ENCODE results near the gene FAF2.
"Not testable (repeated sequence)": the region's sequence is repeated elsewhere in the genome, so short reads cannot be mapped to it uniquely, and the experiment has no call there.

Gene FAF2

GRCh38 chr5:176436656-176437055 is 11.5 kb upstream of the FAF2 start:
- H3K27ac ChIP-seq: no peak overlapping the region
- no peak for TF ChIP-seq CTCF (conservative IDR thresholded peaks at IDR 0.05)
- no peak for TF ChIP-seq ZFX (IDR thresholded peaks at IDR 0.05)

GRCh38 chr5:176438959-176439757 is 9.0 kb upstream of the FAF2 start:
- TF ChIP-seq ZFX (IDR thresholded peaks at IDR 0.05): no peak
- no peak for TF ChIP-seq CTCF (conservative IDR thresholded peaks at IDR 0.05)
- H3K27ac ChIP-seq: no peak overlapping the region

- H3K27ac ChIP-seq: no peak overlapping the region
Observed at GRCh38 chr5:176440927-176441706, 7.1 kb upstream of the FAF2 start.

GRCh38 chr5:176441921-176442323 is 6.3 kb upstream of the FAF2 start:
- no peak for TF ChIP-seq CTCF (conservative IDR thresholded peaks at IDR 0.05)
- no peak for TF ChIP-seq ZFX (IDR thresholded peaks at IDR 0.05)

More at GRCh38 chr5:176440927-176441706, 7.1 kb upstream of the FAF2 start:
- TF ChIP-seq CTCF (conservative IDR thresholded peaks at IDR 0.05) (no peak), ZFX (IDR thresholded peaks at IDR 0.05) (no peak)

GRCh38 chr5:176442911-176443310 is 5.3 kb upstream of the FAF2 start:
- not testable (repeated sequence) for H3K27ac ChIP-seq

More at GRCh38 chr5:176441921-176442323, 6.3 kb upstream of the FAF2 start:
- no peak overlapping the region for H3K27ac ChIP-seq

- H3K27ac ChIP-seq: no peak overlapping the region
- no peak for TF ChIP-seq CTCF (conservative IDR thresholded peaks at IDR 0.05)
- no peak for TF ChIP-seq ZFX (IDR thresholded peaks at IDR 0.05)
Observed at GRCh38 chr5:176444742-176445141, 3.4 kb upstream of the FAF2 start.

- no peak overlapping the region for H3K27ac ChIP-seq
- TF ChIP-seq ZFX (IDR thresholded peaks at IDR 0.05): no peak
- TF ChIP-seq CTCF (conservative IDR thresholded peaks at IDR 0.05): no peak
Observed at GRCh38 chr5:176446028-176446665, 2.0 kb upstream of the FAF2 start.
